Gastrocnemius medialis (tissue), 4 donors: ENCODE measurements around the gene CFAP45. TPM values are rescaled to one million over a fixed set of nuclear protein-coding genes. Genes with fewer than 3 reads are reported as not detected.

ENCODE experiments used
- ATAC-seq, 2 donors: fragments of 150-250 bp; one replicate each; pipeline ENCODE4 v1.9.1; 2016
- DNase-seq, 2 donors: peaks; one replicate each; pipeline ENCODE4 v3.0.0-alpha.2; 2019
- H3K27ac ChIP-seq, 4 donors: fragments of 200-600 bp; sonication (generic); 1 replicate in 1 of 4; 2 replicates in 3 of 4; pipeline ENCODE4 v1.5.1; 2016 to 2018; ENCODE audit warnings: mild to moderate bottlenecking in 2 of 4, moderate library complexity in 1 of 4
- H3K27me3 ChIP-seq, 3 donors: fragments of 200-600 bp; sonication (generic) in 2 of 3; 1 replicate in 1 of 3; 2 replicates in 2 of 3; pipeline versions ENCODE4 v1.5.1 to v1.6.0; 2016 to 2019; ENCODE audit warnings: mild to moderate bottlenecking in 1 of 3, moderate library complexity in 1 of 3
- H3K36me3 ChIP-seq, 2 donors: fragments of 200-600 bp; sonication (generic) in 1 of 2; one replicate each; pipeline ENCODE4 v1.5.1; 2017 to 2018
- H3K4me1 ChIP-seq, 2 donors: fragments of 200-600 bp; sonication (generic) in 1 of 2; one replicate each; pipeline ENCODE4 v1.5.1; 2016 to 2017; ENCODE audit warnings: mild to moderate bottlenecking in 2 of 2
- H3K4me3 ChIP-seq, 4 donors: fragments of 200-600 bp; sonication (generic) in 3 of 4; 1 replicate in 1 of 4; 2 replicates in 3 of 4; pipeline ENCODE4 v1.5.1; 2016 to 2019; ENCODE audit warnings: mild to moderate bottlenecking in 2 of 4
- H3K9me3 ChIP-seq, 3 donors: fragments of 200-600 bp; sonication (generic) in 2 of 3; 1 replicate in 1 of 3; 2 replicates in 2 of 3; pipeline ENCODE4 v1.5.1; 2016 to 2019
- POLR2A ChIP-seq, 2 donors: fragments of 450-650 bp; IDR thresholded peaks; one replicate each; pipeline ENCODE4 v1.6.1; 2017; ENCODE audit warnings: antibody characterized with exemption in 2 of 2, mild to moderate bottlenecking in 2 of 2, moderate library complexity in 2 of 2
- in situ Hi-C, 4 donors: fragments of 200-750 bp; cut with MboI; loops; one replicate each; pipeline versions ENCODE4 v1.15.0 to v1.8.0; 2017; ENCODE audit warnings: low sequenced_read_pairs in 4 of 4
- intact Hi-C: fragments of 100-400 bp; cut with DNase I; formaldehyde crosslinking; loops from one replicate; pipeline ENCODE4 v1.15.1; 2023; ENCODE audit warnings: low total_unique reads
- total RNA-seq, 4 donors: library from RNA; depleted of rRNA; stranded (reverse); fragments of >200 nt; gene quantifications; one replicate each; pipeline versions ENCODE4 v1.1.0 to v1.2.3, GENCODE V29; 2016
- TF ChIP-seq, protein P1 (sequence below), 5 experiments: fragments of 450-650 bp in 3 of 5; fragments of 200-600 bp in 2 of 5; sonication (generic) in 2 of 5; IDR thresholded peaks in 4 of 5; conservative IDR thresholded peaks in 1 of 5; 1 replicate in 4 of 5; 2 replicates in 1 of 5; pipeline ENCODE4 v1.5.1; 2016 to 2019; ENCODE audit warnings: antibody characterized with exemption in 5 of 5, mild to moderate bottlenecking in 3 of 5, moderate library complexity in 3 of 5

CFAP45 gene
- total RNA-seq, 4 donors from 2014 or later = not detected

GRCh38 chr1:159933347-159933746 lies 33.4 kb upstream of the CFAP45 start:
- ATAC-seq (no peak), DNase-seq (no peak)
- Histone ChIP-seq H3K27ac (no peak overlapping the region), H3K27me3 (no peaks in the 10 kb centered on the region), H3K4me1 (no peaks in the 10 kb centered on the region), H3K9me3 (no peaks in the 10 kb centered on the region), H3K36me3 (no peaks in the 10 kb centered on the region), H3K4me3 (no peak overlapping the region)
- in situ Hi-C loops = loop anchor here in 1 of 4 donors (10.0 kb wide), 1 partner anchor 71 kb away; no protein-coding TSS in a partner anchor
- intact Hi-C loops = no loop called here
- no peak for TF ChIP-seq POLR2A (IDR thresholded peaks at IDR 0.05)
- TF ChIP-seq, protein P1, sequence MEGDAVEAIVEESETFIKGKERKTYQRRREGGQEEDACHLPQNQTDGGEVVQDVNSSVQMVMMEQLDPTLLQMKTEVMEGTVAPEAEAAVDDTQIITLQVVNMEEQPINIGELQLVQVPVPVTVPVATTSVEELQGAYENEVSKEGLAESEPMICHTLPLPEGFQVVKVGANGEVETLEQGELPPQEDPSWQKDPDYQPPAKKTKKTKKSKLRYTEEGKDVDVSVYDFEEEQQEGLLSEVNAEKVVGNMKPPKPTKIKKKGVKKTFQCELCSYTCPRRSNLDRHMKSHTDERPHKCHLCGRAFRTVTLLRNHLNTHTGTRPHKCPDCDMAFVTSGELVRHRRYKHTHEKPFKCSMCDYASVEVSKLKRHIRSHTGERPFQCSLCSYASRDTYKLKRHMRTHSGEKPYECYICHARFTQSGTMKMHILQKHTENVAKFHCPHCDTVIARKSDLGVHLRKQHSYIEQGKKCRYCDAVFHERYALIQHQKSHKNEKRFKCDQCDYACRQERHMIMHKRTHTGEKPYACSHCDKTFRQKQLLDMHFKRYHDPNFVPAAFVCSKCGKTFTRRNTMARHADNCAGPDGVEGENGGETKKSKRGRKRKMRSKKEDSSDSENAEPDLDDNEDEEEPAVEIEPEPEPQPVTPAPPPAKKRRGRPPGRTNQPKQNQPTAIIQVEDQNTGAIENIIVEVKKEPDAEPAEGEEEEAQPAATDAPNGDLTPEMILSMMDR (IDR thresholded peaks at IDR 0.05 in 4 of 5, conservative IDR thresholded peaks at IDR 0.05 in 1 of 5) = no peak

DNA sequence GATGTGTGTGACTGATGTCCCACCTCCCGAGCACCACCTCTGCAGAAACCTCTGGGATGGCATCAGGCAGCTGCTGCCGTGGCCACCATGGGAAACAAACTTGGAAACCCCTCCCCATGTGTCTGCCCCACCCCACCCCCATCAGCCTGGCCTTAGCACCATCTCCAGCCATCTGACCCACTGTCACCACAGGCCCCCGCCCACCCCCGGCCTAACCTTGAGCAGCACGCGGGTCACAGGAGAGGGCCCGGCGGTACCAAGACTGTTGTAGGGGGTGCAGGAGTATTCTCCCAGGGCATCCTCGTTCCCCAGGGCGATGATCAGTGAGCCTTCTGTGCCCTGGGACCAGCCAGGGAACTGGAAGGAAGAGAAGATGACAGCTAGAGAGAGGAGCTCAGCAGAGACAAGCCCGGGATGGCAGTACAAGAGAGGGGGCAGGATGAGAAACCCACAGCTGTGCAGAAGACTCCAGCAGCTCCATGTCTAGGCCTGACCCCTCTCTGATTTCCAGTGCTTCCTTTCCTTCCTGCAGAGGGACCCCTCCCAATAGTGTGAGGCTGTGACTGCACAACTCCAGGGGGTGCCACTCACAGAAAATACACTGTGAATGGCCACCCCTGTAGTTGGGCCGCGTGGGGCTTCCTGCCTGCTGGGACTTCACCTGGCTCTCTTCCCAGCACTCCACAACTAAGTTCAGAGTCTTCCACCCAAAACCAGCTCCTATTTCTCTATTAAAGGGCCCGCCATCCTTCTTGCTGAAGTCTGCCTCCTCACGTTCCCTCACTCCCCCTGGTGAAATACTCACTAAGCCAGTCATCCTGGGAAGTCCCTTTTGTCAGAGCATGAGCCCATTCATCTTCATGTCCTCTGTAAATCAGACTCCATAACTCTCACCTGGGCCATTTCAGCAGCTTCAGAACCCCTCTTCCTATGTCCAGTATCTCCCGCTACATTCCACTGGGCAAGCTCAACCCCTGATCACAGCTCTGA lies 32.6 kb upstream of the CFAP45 start:
- no peaks in the 10 kb centered on the region for H3K4me1 ChIP-seq
- intact Hi-C loops (no loop called here), in situ Hi-C loops (loop anchor here in 1 of 4 donors (10.0 kb wide), 1 partner anchor 72 kb away; no protein-coding TSS in a partner anchor)
- H3K4me3 ChIP-seq = no peak overlapping the region
- no peaks in the 10 kb centered on the region for H3K9me3 ChIP-seq
- H3K36me3 ChIP-seq = no peaks in the 10 kb centered on the region
- H3K27ac ChIP-seq = no peak overlapping the region
- ATAC-seq (no peak), DNase-seq (no peak)
- TF ChIP-seq, protein P1 (IDR thresholded peaks at IDR 0.05 in 4 of 5, conservative IDR thresholded peaks at IDR 0.05 in 1 of 5) = no peak
- no peak for TF ChIP-seq POLR2A (IDR thresholded peaks at IDR 0.05)
- no peaks in the 10 kb centered on the region for H3K27me3 ChIP-seq

- no peak overlapping the region for H3K4me3 ChIP-seq
- H3K27me3 ChIP-seq = no peaks in the 10 kb centered on the region
- H3K36me3 ChIP-seq = no peaks in the 10 kb centered on the region
- intact Hi-C loops (no loop called here), in situ Hi-C loops (loop anchor here in 1 of 4 donors (10.0 kb wide), 1 partner anchor 73 kb away; no protein-coding TSS in a partner anchor)
- DNase-seq (no peak), ATAC-seq (no peak)
- H3K9me3 ChIP-seq = no peaks in the 10 kb centered on the region
- TF ChIP-seq, protein P1 (IDR thresholded peaks at IDR 0.05 in 4 of 5, conservative IDR thresholded peaks at IDR 0.05 in 1 of 5) = no peak
- TF ChIP-seq POLR2A (IDR thresholded peaks at IDR 0.05) = no peak
- H3K27ac ChIP-seq = no peak overlapping the region
- no peaks in the 10 kb centered on the region for H3K4me1 ChIP-seq
These were observed 31.8 kb upstream of the CFAP45 start for GRCh38 chr1:159931795-159932173.

- intact Hi-C loops = no loop called here
- Histone ChIP-seq H3K36me3 (no peaks in the 10 kb centered on the region), H3K4me3 (no peak overlapping the region), H3K27ac (no peak overlapping the region), H3K9me3 (no peaks in the 10 kb centered on the region), H3K27me3 (peaks cover under 1 to 5% (median 2%) of the 10 kb centered on the region in 3 donors), H3K4me1 (no peaks in the 10 kb centered on the region)
- no peak for TF ChIP-seq POLR2A (IDR thresholded peaks at IDR 0.05)
- TF ChIP-seq, protein P1 (IDR thresholded peaks at IDR 0.05 in 4 of 5, conservative IDR thresholded peaks at IDR 0.05 in 1 of 5) = no peak
- no peak for ATAC-seq
- DNase-seq = no peak
- in situ Hi-C loops = loop anchor here in 1 of 4 donors (10.0 kb wide), 1 partner anchor 74 kb away; no protein-coding TSS in a partner anchor
These were observed 31.3 kb upstream of the CFAP45 start for GRCh38 chr1:159931101-159931794.
